Retinal pigment epithelial cell (primary cell): ENCODE results near the gene OGA.
A peak's percentile ranks its signal among the peaks of the same experiment; 100 is the strongest.

Source experiments
- DNase-seq: peaks from one replicate; pipeline ENCODE4 v3.0.0-alpha.2; 2010; ENCODE audit warnings: low read depth
- H3K4me3 ChIP-seq: 2 replicates; pipeline ENCODE4 v1.5.1; 2011; ENCODE audit warnings: mild to moderate bottlenecking, low read length, control low read depth, moderate library complexity
- TF ChIP-seq, protein P1 (sequence below): conservative IDR thresholded peaks from 2 replicates; pipeline ENCODE4 v1.5.1; 2011; ENCODE audit warnings: low read depth, low read length, control low read depth, inconsistent platforms

OGA gene

DNA sequence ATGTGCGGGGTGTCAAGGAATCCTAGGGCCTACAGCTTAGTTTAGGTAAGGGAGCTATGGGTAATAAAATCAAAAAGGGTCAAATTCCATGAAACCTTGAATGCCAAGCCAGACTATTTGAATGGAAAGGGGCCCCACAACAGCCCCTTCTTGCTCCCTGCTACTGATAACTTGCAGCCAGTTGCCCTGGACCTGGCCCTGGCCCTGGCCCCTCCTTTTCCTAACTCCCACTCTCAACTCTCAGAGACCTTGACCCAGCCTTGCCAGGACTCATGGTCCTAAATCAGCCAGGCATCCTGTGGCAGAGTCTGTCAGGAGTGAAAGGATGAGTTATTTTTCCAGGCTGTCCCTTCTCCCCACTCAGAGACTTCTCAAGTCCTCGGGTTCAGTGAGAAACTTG, 19.5 kb upstream of the OGA start:
- TF ChIP-seq, protein P1, sequence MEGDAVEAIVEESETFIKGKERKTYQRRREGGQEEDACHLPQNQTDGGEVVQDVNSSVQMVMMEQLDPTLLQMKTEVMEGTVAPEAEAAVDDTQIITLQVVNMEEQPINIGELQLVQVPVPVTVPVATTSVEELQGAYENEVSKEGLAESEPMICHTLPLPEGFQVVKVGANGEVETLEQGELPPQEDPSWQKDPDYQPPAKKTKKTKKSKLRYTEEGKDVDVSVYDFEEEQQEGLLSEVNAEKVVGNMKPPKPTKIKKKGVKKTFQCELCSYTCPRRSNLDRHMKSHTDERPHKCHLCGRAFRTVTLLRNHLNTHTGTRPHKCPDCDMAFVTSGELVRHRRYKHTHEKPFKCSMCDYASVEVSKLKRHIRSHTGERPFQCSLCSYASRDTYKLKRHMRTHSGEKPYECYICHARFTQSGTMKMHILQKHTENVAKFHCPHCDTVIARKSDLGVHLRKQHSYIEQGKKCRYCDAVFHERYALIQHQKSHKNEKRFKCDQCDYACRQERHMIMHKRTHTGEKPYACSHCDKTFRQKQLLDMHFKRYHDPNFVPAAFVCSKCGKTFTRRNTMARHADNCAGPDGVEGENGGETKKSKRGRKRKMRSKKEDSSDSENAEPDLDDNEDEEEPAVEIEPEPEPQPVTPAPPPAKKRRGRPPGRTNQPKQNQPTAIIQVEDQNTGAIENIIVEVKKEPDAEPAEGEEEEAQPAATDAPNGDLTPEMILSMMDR, result no peak
- no peak for DNase-seq
- no peak overlapping the region for H3K4me3 ChIP-seq

DNA sequence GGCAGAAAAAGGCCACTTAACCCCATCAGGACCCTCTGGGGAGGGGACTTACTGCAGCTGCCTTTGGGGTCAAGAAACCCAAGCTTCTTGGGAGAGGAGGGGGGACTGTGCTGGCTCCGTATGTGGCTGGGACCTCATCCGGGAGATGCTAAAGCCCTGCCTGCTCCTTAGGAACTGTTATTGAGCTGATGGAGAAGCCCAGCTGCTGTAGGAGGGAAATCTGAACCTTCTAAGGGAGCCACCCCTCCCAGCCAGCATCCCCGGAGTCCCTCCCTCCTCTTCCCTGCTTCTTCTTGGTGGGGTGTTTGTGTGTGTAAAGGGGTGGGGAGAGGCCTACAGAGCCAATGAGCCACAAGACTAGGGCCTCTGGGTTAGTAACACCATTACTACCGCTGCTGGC, 17.1 kb upstream of the OGA start:
- TF ChIP-seq, protein P1, result no peak
- H3K4me3 ChIP-seq, result no peak overlapping the region
- no peak for DNase-seq

DNA sequence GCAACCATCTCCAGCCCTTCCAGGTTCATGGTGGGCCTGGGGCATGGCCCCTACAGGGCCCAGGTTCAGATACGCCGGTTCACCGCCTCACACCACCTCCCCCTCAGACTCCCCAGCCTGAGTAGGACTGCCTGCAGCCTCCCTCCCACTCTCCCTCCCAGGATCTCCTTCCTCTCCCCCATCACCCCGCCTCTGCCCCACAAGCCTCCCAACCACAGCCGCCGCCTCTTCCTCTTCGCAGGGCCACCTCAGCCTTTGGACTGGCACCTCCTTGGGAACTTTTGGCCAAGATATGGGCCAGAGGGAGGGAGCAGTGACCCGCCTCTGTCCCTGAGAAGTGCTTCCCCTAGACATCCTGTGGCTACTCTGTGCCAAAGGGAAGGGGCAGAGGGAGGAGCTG, 16.1 kb upstream of the OGA start:
- TF ChIP-seq, protein P1, result no peak
- no peak overlapping the region for H3K4me3 ChIP-seq
- DNase-seq, result no peak

DNA sequence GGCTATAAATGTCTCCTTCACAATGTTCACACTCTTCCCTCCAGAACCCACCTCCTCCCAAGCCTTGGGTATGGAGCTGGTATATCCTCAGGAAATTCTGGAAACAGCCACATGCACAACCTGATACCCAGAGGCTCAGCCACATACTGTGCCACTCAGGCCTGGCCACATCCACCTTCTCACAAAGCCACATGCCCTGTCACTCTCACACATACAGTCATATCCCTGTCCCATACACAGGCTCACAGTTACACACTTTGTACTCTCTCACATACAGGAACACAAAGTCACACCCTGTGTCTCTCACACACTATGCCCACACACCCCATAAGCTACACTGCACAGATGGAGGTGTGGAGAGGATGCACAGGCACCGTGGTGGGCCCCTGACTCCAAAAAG, 15.2 kb upstream of the OGA start:
- DNase-seq, result no peak
- no peak overlapping the region for H3K4me3 ChIP-seq
- TF ChIP-seq, protein P1, result no peak

DNA sequence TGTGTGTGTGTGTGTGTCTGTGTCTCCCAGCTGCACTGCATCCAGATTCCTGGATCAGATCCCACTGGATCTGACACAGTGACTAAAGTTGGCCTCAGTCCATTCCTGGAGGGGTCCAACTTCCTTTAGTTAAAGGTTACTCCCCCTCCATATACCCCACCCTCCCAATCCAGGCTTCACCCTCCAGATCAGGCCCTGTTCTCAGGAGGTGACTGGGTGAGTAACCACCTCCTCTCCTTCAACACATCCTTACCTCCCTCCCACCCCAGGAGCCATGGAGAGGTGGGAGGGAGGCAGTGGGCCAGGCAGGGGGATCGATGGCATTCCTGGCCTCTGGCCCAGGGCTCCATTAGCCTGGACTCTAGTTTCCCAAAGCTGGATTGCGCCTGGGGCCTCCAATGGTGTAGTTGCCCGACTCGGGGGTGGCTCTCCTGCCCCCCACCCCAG, 14.1 kb upstream of the OGA start:
- H3K4me3 ChIP-seq, result no peak overlapping the region
- DNase-seq, result no peak
- TF ChIP-seq, protein P1, result no peak

DNA sequence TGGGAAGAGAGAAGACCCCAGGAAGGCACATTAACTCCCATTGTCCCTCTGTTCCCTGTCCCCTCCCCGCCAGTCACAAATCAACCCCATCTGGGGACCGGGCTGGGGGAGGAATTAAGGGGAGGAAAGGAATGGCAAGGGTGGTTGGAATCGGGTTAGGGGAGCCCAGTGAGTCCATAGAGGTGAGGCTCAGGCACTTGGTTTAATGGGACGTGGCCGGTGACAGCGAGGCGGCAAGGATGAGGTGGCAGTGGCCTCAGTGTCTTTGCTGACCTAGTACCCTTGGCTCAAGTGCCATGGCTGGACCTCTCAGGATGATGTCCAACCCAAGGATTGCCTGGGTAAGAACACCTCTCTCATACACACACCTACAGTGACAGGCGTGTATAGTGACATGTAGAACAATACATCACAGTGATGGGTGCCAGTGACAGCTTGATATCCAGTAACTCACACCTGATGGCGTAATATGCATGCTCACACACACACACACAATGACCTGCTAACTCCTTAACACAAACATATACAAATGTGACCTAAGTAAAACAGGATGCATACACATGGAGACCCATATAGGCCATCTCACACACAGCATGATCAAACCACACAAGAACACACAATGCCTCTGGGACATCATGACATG, 13.0 kb upstream of the OGA start:
- peak overlapping the region; percentile 60 for H3K4me3 ChIP-seq
- no peak for DNase-seq
- TF ChIP-seq, protein P1, result no peak
